Measurements from ENCODE around the gene STRAP. TPM values are rescaled to one million over a fixed set of nuclear protein-coding genes. Genes with fewer than 3 reads are reported as not detected.

STRAP gene
- total and polyA plus RNA-seq, 2 of the 13 experiments (the other 11 are each of a cell fraction or from before 2014, with no cell fraction given): 66.9 to 118 TPM

- FAIRE-seq (no peak), DNase-seq (ENCODE audit: low spot score) (no peak), ATAC-seq (no peak)
- intact Hi-C loops (cut with micrococcal nuclease; ENCODE audit: unreplicated experiment) (no loop called here), in situ Hi-C loops (cut with HindIII; ENCODE audit: extremely low pct_ligation_motif_present, low pct_unique_long_range_greater_than_20kb) (no loop called here)
- no peaks in the 10 kb centered on the region for H3K79me2 ChIP-seq (ENCODE audit: insufficient read depth, low read length)
- H3K9ac ChIP-seq (ENCODE audit: insufficient read depth, low read depth, low read length): no peak overlapping the region
- ChIA-PET CTCF (ENCODE audit: low intra/inter-chr PET ratio, low total read pairs) (no interaction called here), POLR2A (no interaction called here)
- BruUV-seq (replicated peaks): no TSS peak
- no peaks in the 10 kb centered on the region for H4K20me1 ChIP-seq (ENCODE audit: insufficient read depth, low read length)
- no peak overlapping the region for H3K4me2 ChIP-seq (ENCODE audit: low read depth, low read length)
- H2AFZ ChIP-seq (ENCODE audit: low read length): no peak overlapping the region
- no peaks in the 10 kb centered on the region for H3K27me3 ChIP-seq (ENCODE audit: control insufficient read depth in 1 of 2, insufficient read depth in 2 of 2, low read length in 2 of 2)
- no peaks in the 10 kb centered on the region for H3K9me3 ChIP-seq (ENCODE audit: low read length)
- 55% methylated on average over 2 of the region's 2 CpGs for WGBS (ENCODE audit: low lambda C conversion rate)
- H3K27ac ChIP-seq (ENCODE audit: extremely low read length, insufficient read depth, low read length): no peak overlapping the region
- no peak overlapping the region for H3K4me3 ChIP-seq (replicated peaks in 1 of 3; ENCODE audit: insufficient read depth in 1 of 3, low read depth in 2 of 3, low read length in 3 of 3)
- peaks cover 22% of the 10 kb centered on the region for H3K4me1 ChIP-seq (ENCODE audit: insufficient read depth, low read length)
- TF ChIP-seq BCL6 (CRISPR knock-in tag; IDR thresholded peaks at IDR 0.05) (no peak), SAFB2 (CRISPR knock-in tag; IDR thresholded peaks at IDR 0.05; ENCODE audit: borderline replicate concordance, low read depth) (no peak), ZNF629 (CRISPR knock-in tag; conservative IDR thresholded peaks at IDR 0.05) (no peak), ARID4A (CRISPR knock-in tag; IDR thresholded peaks at IDR 0.05; ENCODE audit: borderline replicate concordance) (no peak), GABPA (IDR thresholded peaks at IDR 0.05; ENCODE audit: low read depth, low read length) (no peak), GABPA (CRISPR knock-in tag; IDR thresholded peaks at IDR 0.05; ENCODE audit: low read depth) (no peak), REST (IDR thresholded peaks at IDR 0.05; ENCODE audit: borderline replicate concordance in 1 of 2, low read depth in 1 of 2, low read length in 2 of 2) (no peak), POGK (CRISPR knock-in tag; conservative IDR thresholded peaks at IDR 0.05) (no peak)
- H3K36me3 ChIP-seq (replicated peaks in 1 of 2; ENCODE audit: control insufficient read depth in 1 of 2, insufficient read depth in 2 of 2, low read length in 2 of 2): no peaks in the 10 kb centered on the region
Observed at GRCh38 chr12:15846887-15847286, 35.3 kb upstream of the STRAP start.

All from HepG2 (cell line).